ENCODE data around the gene NEDD4L. TPM values are rescaled to one million over a fixed set of nuclear protein-coding genes. Genes with fewer than 3 reads are reported as not detected.

Gene NEDD4L
- polyA plus RNA-seq, 1 of the 3 experiments (the other 2 are of a cell fraction) = 13.2 TPM

GRCh38 chr18:58249712-58250111, 205.7 kb downstream of the NEDD4L start:
- Histone ChIP-seq H3F3A (replicated peaks; ENCODE audit: insufficient read depth) (no peaks in the 10 kb centered on the region), H2AFZ (ENCODE audit: low read depth) (no peak overlapping the region), H3K9ac (no peak overlapping the region), H3K36me3 (replicated peaks in 1 of 2; ENCODE audit: control insufficient read depth in 1 of 2, insufficient read depth in 2 of 2, low read length in 1 of 2) (no peaks in the 10 kb centered on the region), H3K27me3 (ENCODE audit: insufficient read depth) (no peaks in the 10 kb centered on the region), H3K27ac (ENCODE audit: low read depth in 2 of 2, low read length in 1 of 2) (no peak overlapping the region), H3K79me2 (ENCODE audit: insufficient read depth) (no peaks in the 10 kb centered on the region), H3K9me3 (no peaks in the 10 kb centered on the region), H3K4me1 (ENCODE audit: control insufficient read depth in 1 of 2, insufficient read depth in 2 of 2, low read depth in 1 of 2, low read length in 1 of 2) (peaks cover 0 to 13% of the 10 kb centered on the region in 2 experiments; a peak in 2 of 4 replicates), H3K4me3 (ENCODE audit: low read depth in 2 of 2, low read length in 1 of 2) (no peak overlapping the region), H3K4me2 (no peak overlapping the region), H4K20me1 (ENCODE audit: insufficient read depth) (no peaks in the 10 kb centered on the region), H3K9me2 (no peaks in the 10 kb centered on the region)
- 37% methylated on average over 1 of the region's 1 CpG for WGBS (ENCODE audit: low lambda C conversion rate)
- TF ChIP-seq TEAD4 (IDR thresholded peaks at IDR 0.05; ENCODE audit: borderline replicate concordance, insufficient read depth) = no peak
- TF ChIP-seq PBX3 (IDR thresholded peaks at IDR 0.05) = peak; percentile 63
- TF ChIP-seq NRF1 (IDR thresholded peaks at IDR 0.05; ENCODE audit: low read depth, low read length) = no peak
- TF ChIP-seq CHD2 (IDR thresholded peaks at IDR 0.05; ENCODE audit: low read length, partially characterized antibody) = peak; percentile 28
- TF ChIP-seq GATA2 (CRISPR knock-in tag; IDR thresholded peaks at IDR 0.05) = no peak
- TF ChIP-seq RCOR1 (IDR thresholded peaks at IDR 0.05; ENCODE audit: low read length) = peak; percentile 71; the same call in 1 of the 2 replicates
- no peak; the same call in 1 of the 2 replicates for TF ChIP-seq NFIC (IDR thresholded peaks at IDR 0.05; ENCODE audit: borderline replicate concordance)
- no peak for TF ChIP-seq FOXM1 (IDR thresholded peaks at IDR 0.05; ENCODE audit: low read depth)
- peak in 1 of 2 experiments; percentile 56; a peak in 1 of 4 replicates for TF ChIP-seq EP300 (IDR thresholded peaks at IDR 0.05; ENCODE audit: borderline replicate concordance in 1 of 2, low read depth in 1 of 2, low read length in 1 of 2)
- peak; percentile 90 for TF ChIP-seq TCF12 (IDR thresholded peaks at IDR 0.05)
- no peak for TF ChIP-seq TAF1 (IDR thresholded peaks at IDR 0.05; ENCODE audit: borderline replicate concordance, low read depth, low read length)
- POLR2A ChIA-PET = no interaction called here
- CTCF ChIA-PET = interaction anchor here (0.8 to 1.9 kb wide), 3 partner anchors 9 to 128 kb away, joined by 3 to 7 read pairs (median 4); no protein-coding TSS in a partner anchor
- peak; percentile 62 for DNase-seq

GRCh38 chr18:58251416-58251815, 207.4 kb downstream of the NEDD4L start:
- Histone ChIP-seq H3K9ac (no peak overlapping the region), H3K9me3 (no peaks in the 10 kb centered on the region), H3K27ac (ENCODE audit: low read depth in 2 of 2, low read length in 1 of 2) (no peak overlapping the region), H3K9me2 (no peaks in the 10 kb centered on the region), H3K4me1 (ENCODE audit: control insufficient read depth in 1 of 2, insufficient read depth in 2 of 2, low read depth in 1 of 2, low read length in 1 of 2) (peaks cover 0 to 13% of the 10 kb centered on the region in 2 experiments; a peak in 2 of 4 replicates), H3F3A (replicated peaks; ENCODE audit: insufficient read depth) (no peaks in the 10 kb centered on the region), H3K4me3 (ENCODE audit: low read depth in 2 of 2, low read length in 1 of 2) (no peak overlapping the region), H3K27me3 (ENCODE audit: insufficient read depth) (no peaks in the 10 kb centered on the region), H4K20me1 (ENCODE audit: insufficient read depth) (no peaks in the 10 kb centered on the region), H2AFZ (ENCODE audit: low read depth) (no peak overlapping the region), H3K79me2 (ENCODE audit: insufficient read depth) (no peaks in the 10 kb centered on the region), H3K4me2 (no peak overlapping the region), H3K36me3 (replicated peaks in 1 of 2; ENCODE audit: control insufficient read depth in 1 of 2, insufficient read depth in 2 of 2, low read length in 1 of 2) (no peaks in the 10 kb centered on the region)
- CTCF ChIA-PET = no interaction called here
- no peak for TF ChIP-seq PBX3 (IDR thresholded peaks at IDR 0.05)
- TF ChIP-seq RFX5 (IDR thresholded peaks at IDR 0.05; ENCODE audit: low read length) = no peak
- TF ChIP-seq USF2 (IDR thresholded peaks at IDR 0.05; ENCODE audit: borderline replicate concordance, low read depth, low read length) = no peak
- no peak for TF ChIP-seq NFIC (IDR thresholded peaks at IDR 0.05; ENCODE audit: borderline replicate concordance)
- TF ChIP-seq RCOR1 (IDR thresholded peaks at IDR 0.05; ENCODE audit: low read length) = no peak
- no peak for TF ChIP-seq RAD21 (IDR thresholded peaks at IDR 0.05; ENCODE audit: low read length)
- no peak for TF ChIP-seq IRF3 (IDR thresholded peaks at IDR 0.05; ENCODE audit: low read depth, low read length)
- TF ChIP-seq MEF2A (IDR thresholded peaks at IDR 0.05; ENCODE audit: borderline replicate concordance, low read depth) = no peak
- TF ChIP-seq POLR2AphosphoS5 (IDR thresholded peaks at IDR 0.05; ENCODE audit: low read depth, low read length) = no peak
- no peak for TF ChIP-seq GABPA (IDR thresholded peaks at IDR 0.05; ENCODE audit: low read depth)
- no peak for TF ChIP-seq EP300 (IDR thresholded peaks at IDR 0.05; ENCODE audit: borderline replicate concordance in 1 of 2, low read depth in 1 of 2, low read length in 1 of 2)
- no peak for TF ChIP-seq GATA2 (CRISPR knock-in tag; IDR thresholded peaks at IDR 0.05)
- TF ChIP-seq FOSL2 (IDR thresholded peaks at IDR 0.05; ENCODE audit: borderline replicate concordance, low read depth) = no peak
- no peak for TF ChIP-seq TCF12 (IDR thresholded peaks at IDR 0.05)
- TF ChIP-seq SIN3A (IDR thresholded peaks at IDR 0.05; ENCODE audit: borderline replicate concordance, low read depth, low read length) = no peak
- no peak for DNase-seq
- POLR2A ChIA-PET = no interaction called here
- WGBS (ENCODE audit: low lambda C conversion rate) = 95% methylated on average over 2 of the region's 2 CpGs

Measured in SK-N-SH (cell line).